SJSA1 (cell line): ENCODE data around the gene PTPRM. TPM values are rescaled to one million over a fixed set of nuclear protein-coding genes. Genes with fewer than 3 reads are reported as not detected.

Experiments
- DNase-seq, 2 experiments: peaks; one replicate each; pipeline ENCODE4 v3.0.0-alpha.2; 2015 to 2020; ENCODE audit warnings: low spot score in 2 of 2, low read depth in 1 of 2
- H3K27ac ChIP-seq: fragments of 250-450 bp; sonication (Bioruptor Pico); 2 replicates; pipeline ENCODE4 v1.5.1; 2020; ENCODE audit warnings: mild to moderate bottlenecking, moderate library complexity
- H3K27me3 ChIP-seq: fragments of 250-450 bp; sonication (Bioruptor Pico); replicated peaks from 2 replicates; pipeline ENCODE4 v1.5.1; 2020; ENCODE audit warnings: mild to moderate bottlenecking, moderate library complexity
- H3K36me3 ChIP-seq: fragments of 250-450 bp; sonication (Bioruptor Pico); 2 replicates; pipeline ENCODE4 v1.5.1; 2020; ENCODE audit warnings: mild to moderate bottlenecking
- H3K4me1 ChIP-seq: fragments of 250-450 bp; sonication (Bioruptor Pico); replicated peaks from 2 replicates; pipeline ENCODE4 v1.6.1; 2021; ENCODE audit warnings: mild to moderate bottlenecking
- H3K4me3 ChIP-seq: fragments of 250-450 bp; sonication (Bioruptor Pico); 2 replicates; pipeline ENCODE4 v1.5.1; 2020; ENCODE audit warnings: mild to moderate bottlenecking
- H3K9me3 ChIP-seq: fragments of 250-450 bp; sonication (Bioruptor Pico); replicated peaks from 2 replicates; pipeline ENCODE4 v1.5.1; 2020; ENCODE audit warnings: mild to moderate bottlenecking
- total RNA-seq: library from RNA; depleted of rRNA; stranded (reverse); fragments of >200 nt; shearing (Covaris generic); gene quantifications from 2 replicates; pipeline ENCODE4 v1.2.3, GENCODE V29; 2014

PTPRM gene
- total RNA-seq, 1 experiment from 2014 or later = 68.3 TPM

- no peaks in the 10 kb centered on the region for H3K9me3 ChIP-seq
- no peak for DNase-seq
- H3K4me3 ChIP-seq = no peak overlapping the region
- H3K27ac ChIP-seq = no peak overlapping the region
- no peaks in the 10 kb centered on the region for H3K27me3 ChIP-seq
- H3K4me1 ChIP-seq = peaks cover 8% of the 10 kb centered on the region
- H3K36me3 ChIP-seq = no peaks in the 10 kb centered on the region; the same call in 1 of the 2 replicates
Observed at GRCh38 chr18:7632152-7633098, 65.3 kb downstream of the PTPRM start.

GRCh38 chr18:7633171-7633570, 66.1 kb downstream of the PTPRM start:
- H3K4me3 ChIP-seq = no peak overlapping the region
- no peaks in the 10 kb centered on the region; the same call in 1 of the 2 replicates for H3K36me3 ChIP-seq
- no peaks in the 10 kb centered on the region for H3K27me3 ChIP-seq
- peaks cover 9% of the 10 kb centered on the region for H3K4me1 ChIP-seq
- no peak overlapping the region for H3K27ac ChIP-seq
- no peak for DNase-seq
- no peaks in the 10 kb centered on the region for H3K9me3 ChIP-seq

DNA sequence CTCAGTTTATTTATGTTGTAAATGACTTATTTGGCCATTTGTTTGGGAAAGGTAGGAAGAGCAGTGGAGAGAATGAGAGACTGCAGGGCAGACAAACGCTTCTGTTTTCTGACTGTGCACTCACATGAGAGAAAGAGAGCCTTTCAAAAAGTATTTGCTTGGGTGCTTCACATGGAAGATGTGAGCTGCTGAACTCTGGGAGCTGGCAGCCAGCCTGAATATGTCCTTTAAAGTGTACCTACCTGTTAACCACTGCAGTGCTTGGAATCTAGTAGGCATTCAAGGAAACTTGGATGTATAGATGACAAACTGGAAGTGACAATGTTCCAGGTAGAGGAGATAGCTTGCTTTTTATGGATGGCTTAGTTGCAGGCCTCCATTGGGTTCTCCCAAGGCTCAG, 68.8 kb downstream of the PTPRM start:
- Histone ChIP-seq H3K4me3 (no peak overlapping the region), H3K27ac (no peak overlapping the region), H3K36me3 (no peaks in the 10 kb centered on the region), H3K4me1 (peaks cover 9% of the 10 kb centered on the region), H3K9me3 (no peaks in the 10 kb centered on the region), H3K27me3 (no peaks in the 10 kb centered on the region)
- DNase-seq = no peak

- peak in 1 of 2 experiments; percentile 34 for DNase-seq
- Histone ChIP-seq H3K27ac (no peak overlapping the region), H3K36me3 (no peaks in the 10 kb centered on the region)
Observed at GRCh38 chr18:7637269-7637668, 70.2 kb downstream of the PTPRM start.

DNA sequence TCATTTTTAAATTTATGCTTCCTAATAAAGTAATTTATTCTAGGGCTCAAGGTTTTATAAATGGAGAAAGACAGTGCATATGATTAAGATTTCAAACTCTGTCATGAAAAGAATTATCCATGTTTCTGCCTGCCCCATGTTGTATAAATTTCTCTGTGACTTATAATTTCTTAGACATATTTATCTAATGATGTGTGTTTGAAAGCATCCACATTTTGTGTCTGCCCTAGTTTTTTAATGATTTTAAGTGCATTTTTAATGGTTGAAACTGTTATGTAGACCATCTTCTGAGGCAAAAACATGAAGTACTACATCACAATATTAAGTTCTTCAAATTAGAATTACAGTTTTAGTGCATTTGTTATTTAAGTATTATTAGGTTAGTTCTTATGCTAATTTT, 71.2 kb downstream of the PTPRM start:
- DNase-seq = no peak
- peaks cover 9% of the 10 kb centered on the region for H3K4me1 ChIP-seq
- H3K27ac ChIP-seq = no peak overlapping the region
- no peaks in the 10 kb centered on the region for H3K27me3 ChIP-seq
- no peaks in the 10 kb centered on the region for H3K36me3 ChIP-seq
- no peak overlapping the region for H3K4me3 ChIP-seq
- no peaks in the 10 kb centered on the region for H3K9me3 ChIP-seq

More at GRCh38 chr18:7637269-7637668, 70.2 kb downstream of the PTPRM start:
- no peak overlapping the region for H3K4me3 ChIP-seq
- no peaks in the 10 kb centered on the region for H3K27me3 ChIP-seq
- peaks cover 9% of the 10 kb centered on the region for H3K4me1 ChIP-seq
- H3K9me3 ChIP-seq = no peaks in the 10 kb centered on the region

GRCh38 chr18:7641813-7642212, 74.7 kb downstream of the PTPRM start:
- Histone ChIP-seq H3K4me3 (no peak overlapping the region), H3K36me3 (no peaks in the 10 kb centered on the region), H3K27me3 (no peaks in the 10 kb centered on the region), H3K27ac (no peak overlapping the region), H3K9me3 (no peaks in the 10 kb centered on the region), H3K4me1 (peaks cover 9% of the 10 kb centered on the region)
- DNase-seq = no peak

GRCh38 chr18:7642331-7642890, 75.3 kb downstream of the PTPRM start:
- H3K27ac ChIP-seq = no peak overlapping the region
- H3K4me1 ChIP-seq = peaks cover 7% of the 10 kb centered on the region
- no peak overlapping the region for H3K4me3 ChIP-seq
- H3K36me3 ChIP-seq = no peaks in the 10 kb centered on the region
- DNase-seq = no peak
- H3K9me3 ChIP-seq = no peaks in the 10 kb centered on the region
- H3K27me3 ChIP-seq = no peaks in the 10 kb centered on the region

GRCh38 chr18:7645756-7646155, 78.6 kb downstream of the PTPRM start:
- no peak overlapping the region for H3K27ac ChIP-seq
- H3K27me3 ChIP-seq = no peaks in the 10 kb centered on the region
- peaks cover 10% of the 10 kb centered on the region; the same call in 1 of the 2 replicates for H3K9me3 ChIP-seq
- DNase-seq = no peak
- H3K36me3 ChIP-seq = no peaks in the 10 kb centered on the region
- no peak overlapping the region for H3K4me3 ChIP-seq
- H3K4me1 ChIP-seq = no peaks in the 10 kb centered on the region; the same call in 1 of the 2 replicates

DNA sequence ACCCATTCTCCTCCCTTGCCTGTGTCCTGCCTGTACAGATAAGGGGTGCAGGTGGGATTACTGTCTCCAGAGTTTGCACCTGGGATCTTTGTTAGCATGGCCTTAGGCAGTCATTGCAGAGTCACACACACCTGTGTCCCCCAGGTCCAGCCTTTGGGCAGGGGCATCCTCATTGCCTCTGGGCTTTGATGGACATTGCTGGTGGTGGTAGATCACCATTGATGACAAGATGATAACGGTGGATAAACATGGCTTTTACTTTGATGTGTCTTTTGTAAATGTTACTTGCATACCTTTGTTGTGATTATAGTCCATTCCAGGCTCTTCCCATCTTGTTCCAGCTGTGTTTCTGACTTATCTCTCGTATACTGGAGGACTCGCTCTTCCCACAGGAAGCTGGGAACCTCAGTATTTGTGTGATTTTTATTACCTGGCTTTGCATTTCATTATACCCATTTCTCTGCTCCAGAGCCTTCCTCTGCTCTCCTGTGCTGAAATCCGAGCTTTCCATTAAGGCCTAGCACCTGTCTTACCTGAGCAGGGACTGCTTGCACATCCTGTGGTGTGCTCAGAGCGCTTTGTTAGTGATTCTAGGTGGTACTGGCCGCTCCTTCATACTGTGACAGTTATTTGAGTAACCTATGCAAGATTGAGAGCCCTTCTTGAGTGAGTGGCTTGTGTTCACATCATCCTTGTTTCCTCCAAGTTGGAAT, 79.2 kb downstream of the PTPRM start:
- DNase-seq = no peak
- no peak overlapping the region for H3K4me3 ChIP-seq
- no peaks in the 10 kb centered on the region; the same call in 1 of the 2 replicates for H3K4me1 ChIP-seq
- H3K27ac ChIP-seq = no peak overlapping the region
- no peaks in the 10 kb centered on the region for H3K27me3 ChIP-seq
- no peaks in the 10 kb centered on the region for H3K36me3 ChIP-seq
- H3K9me3 ChIP-seq = peaks cover 10% of the 10 kb centered on the region; the same call in 1 of the 2 replicates

DNA sequence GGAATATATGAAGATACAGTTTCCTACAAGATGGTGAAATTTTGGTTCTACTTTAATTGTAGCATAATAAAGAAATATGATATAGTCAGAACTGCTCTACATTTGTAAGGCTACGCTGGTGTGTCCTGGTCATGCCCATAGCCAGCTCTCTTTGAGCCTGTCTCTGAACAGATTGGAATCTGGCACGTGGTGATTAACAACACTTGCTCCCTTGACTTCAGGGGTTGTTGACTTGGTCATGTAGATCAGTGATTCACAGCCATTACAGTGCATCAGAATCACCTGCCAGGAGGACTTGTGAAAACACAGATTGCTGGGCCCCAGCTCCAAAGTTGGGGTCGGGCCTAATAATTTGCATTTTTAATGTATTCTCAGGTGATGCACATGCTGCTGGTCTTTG, 80.4 kb downstream of the PTPRM start:
- DNase-seq = no peak
- H3K36me3 ChIP-seq = no peaks in the 10 kb centered on the region
- peaks cover 10% of the 10 kb centered on the region; the same call in 1 of the 2 replicates for H3K9me3 ChIP-seq
- no peak overlapping the region for H3K27ac ChIP-seq
- no peaks in the 10 kb centered on the region for H3K27me3 ChIP-seq
- no peak overlapping the region for H3K4me3 ChIP-seq
- no peaks in the 10 kb centered on the region; the same call in 1 of the 2 replicates for H3K4me1 ChIP-seq

- Histone ChIP-seq H3K4me1 (peaks cover 7% of the 10 kb centered on the region; the same call in 1 of the 2 replicates), H3K27me3 (no peaks in the 10 kb centered on the region), H3K27ac (no peak overlapping the region), H3K4me3 (no peak overlapping the region), H3K9me3 (no peaks in the 10 kb centered on the region), H3K36me3 (no peaks in the 10 kb centered on the region)
- DNase-seq = no peak
Observed at GRCh38 chr18:7657050-7657449, 89.9 kb downstream of the PTPRM start.

- Histone ChIP-seq H3K36me3 (no peaks in the 10 kb centered on the region), H3K27ac (no peak overlapping the region), H3K4me1 (peaks cover 7% of the 10 kb centered on the region; the same call in 1 of the 2 replicates), H3K9me3 (no peaks in the 10 kb centered on the region), H3K4me3 (no peak overlapping the region), H3K27me3 (no peaks in the 10 kb centered on the region)
- no peak for DNase-seq
Observed at GRCh38 chr18:7657937-7658336, 90.8 kb downstream of the PTPRM start.

DNA sequence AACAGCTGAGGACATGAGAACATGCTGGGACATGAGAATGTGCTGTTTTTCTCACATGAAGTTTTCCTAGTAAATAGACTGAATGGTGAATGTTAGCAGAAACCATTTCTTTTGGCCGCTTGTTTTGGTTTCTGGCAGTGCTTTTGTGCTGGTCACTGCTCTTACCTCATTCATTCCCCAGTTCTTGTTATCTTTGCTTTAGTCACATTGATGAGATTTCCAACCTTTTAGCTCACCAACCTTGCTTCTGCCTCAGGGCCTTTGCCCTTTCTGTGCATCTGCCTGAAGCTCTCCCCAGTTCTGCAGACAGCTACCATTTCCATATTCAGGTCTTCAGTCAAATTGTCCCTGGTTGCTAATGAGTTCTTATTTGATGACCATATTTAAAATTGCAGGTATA, 91.6 kb downstream of the PTPRM start:
- no peak for DNase-seq
- Histone ChIP-seq H3K4me3 (no peak overlapping the region), H3K4me1 (peaks cover 7% of the 10 kb centered on the region; the same call in 1 of the 2 replicates)

More for the DNA sequence above, 91.6 kb downstream of the PTPRM start:
- H3K27ac ChIP-seq = no peak overlapping the region
- no peaks in the 10 kb centered on the region for H3K27me3 ChIP-seq
- no peaks in the 10 kb centered on the region for H3K36me3 ChIP-seq
- no peaks in the 10 kb centered on the region for H3K9me3 ChIP-seq
